Stimulated activated CD4-positive, alpha-beta T cell treated with anti-CD3 and anti-CD28 coated beads, Interleukin-12 subunit alpha, Interleukin-12 subunit beta, amount 100 ng/mL, for 4 hours (primary cell): ENCODE results near the gene IZUMO2.
"Not testable (repeated sequence)": the region's sequence is repeated elsewhere in the genome, so short reads cannot be mapped to it uniquely, and the experiment has no call there.

Experiments used
- DNase-seq: peaks from one replicate; pipeline ENCODE4 v3.0.0-alpha.2; 2020

IZUMO2 gene

DNA sequence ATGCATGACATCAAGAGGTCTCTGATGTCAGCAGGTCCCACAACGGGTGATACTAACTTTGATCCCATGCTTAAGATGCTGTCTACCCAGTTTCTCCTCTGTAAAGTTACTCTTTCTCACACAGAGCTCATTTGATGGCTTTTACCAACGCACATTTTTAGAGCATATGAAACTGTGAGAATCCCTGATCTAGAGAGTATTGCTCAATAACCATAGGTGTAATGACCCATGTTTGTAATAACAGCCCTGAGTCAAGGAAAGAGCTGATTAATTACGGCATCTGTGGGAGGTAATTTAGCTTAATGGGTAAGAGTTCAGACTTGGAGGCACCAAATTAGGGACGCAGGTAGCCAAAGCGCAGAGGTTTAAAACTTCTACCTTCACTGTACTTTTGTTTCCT is 18.0 kb upstream of the IZUMO2 start:
- no peak for DNase-seq

DNA sequence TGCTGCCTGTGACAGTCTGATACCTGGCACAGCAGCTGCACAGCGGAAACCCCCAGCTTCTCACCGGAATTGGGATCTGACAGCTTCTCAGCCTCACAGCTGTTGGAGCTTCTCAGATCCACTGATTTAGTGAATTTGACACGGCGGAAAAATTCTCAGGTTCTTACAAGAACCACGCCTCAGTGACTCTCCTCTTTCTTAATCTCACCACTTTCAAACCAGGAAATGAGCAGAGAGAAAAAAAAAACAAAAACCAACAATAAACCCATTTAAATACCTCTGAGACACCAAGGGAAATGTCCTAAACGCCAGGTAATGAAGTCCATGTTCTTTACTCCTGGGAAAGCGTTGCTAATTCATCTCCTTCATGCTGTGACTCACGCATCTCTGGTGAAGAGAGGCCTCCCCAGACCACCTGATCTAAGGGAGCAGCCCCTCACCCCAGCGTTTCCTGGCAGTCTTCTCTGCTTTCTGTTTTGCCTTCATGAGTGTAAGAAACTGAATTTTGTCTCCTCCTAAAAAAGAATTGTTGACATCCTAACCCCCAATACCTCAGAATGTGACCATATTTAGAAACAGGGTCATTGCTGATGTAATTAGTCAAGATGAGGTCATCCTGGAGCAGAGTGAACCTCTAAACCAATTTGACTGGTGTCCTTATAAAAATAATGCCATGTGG is 15.9 kb upstream of the IZUMO2 start:
- no peak for DNase-seq

DNA sequence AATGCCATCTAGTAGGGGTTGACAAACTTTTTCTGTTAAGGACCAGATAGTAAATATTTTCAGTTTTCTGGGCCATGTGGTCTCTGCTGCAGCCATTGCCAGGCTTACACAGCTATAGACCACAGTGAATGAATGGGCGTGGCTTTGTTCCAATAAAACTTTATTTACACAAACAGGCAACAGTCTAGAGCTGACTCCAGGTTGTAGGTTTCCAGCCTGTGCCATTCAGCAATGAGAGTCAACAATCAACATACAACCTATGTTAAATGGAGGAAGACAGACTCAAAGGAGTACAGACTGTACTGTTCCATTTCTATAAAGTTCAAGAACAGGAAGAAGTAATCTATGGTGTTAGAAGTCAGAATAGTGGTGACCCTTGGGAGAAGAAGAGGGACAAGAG is 15.2 kb upstream of the IZUMO2 start:
- no peak for DNase-seq

DNA sequence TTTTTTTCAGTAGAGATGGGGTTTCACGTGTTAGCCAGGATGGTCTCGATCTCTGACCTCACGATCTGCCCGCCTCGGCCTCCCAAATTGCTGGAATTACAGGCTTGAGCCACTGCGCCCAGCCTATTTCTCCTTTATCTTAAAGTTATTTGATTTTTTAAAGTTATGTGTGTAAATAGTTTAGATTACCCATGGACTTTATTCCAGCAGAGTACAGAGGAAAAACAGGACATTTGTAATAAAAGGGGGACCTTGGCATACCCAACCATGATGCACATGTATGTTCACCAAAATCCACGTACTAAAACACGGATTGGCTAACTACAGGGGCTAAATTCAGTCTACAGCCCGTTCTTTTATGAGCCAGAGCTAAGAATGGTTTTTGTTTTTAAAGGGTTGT is 13.7 kb upstream of the IZUMO2 start:
- DNase-seq: no peak

DNA sequence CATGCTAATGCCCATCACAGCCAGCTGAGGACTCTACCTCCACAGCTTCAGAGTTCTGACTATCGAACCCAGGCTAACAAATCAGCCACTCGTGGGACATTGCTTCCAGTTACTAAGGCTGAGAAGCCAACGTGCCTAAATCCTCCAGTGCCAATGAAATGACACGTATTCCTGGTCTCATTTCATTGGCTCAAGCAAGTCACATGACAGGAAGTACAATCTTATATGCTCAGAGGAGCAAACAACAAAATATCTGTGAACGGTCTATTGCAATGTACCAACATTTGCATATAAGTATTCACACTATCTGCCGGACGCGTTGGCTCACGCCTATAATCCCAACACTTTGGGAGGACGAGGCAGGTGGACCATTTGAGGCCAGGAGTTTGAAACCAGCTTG is 12.8 kb upstream of the IZUMO2 start:
- no peak for DNase-seq

DNA sequence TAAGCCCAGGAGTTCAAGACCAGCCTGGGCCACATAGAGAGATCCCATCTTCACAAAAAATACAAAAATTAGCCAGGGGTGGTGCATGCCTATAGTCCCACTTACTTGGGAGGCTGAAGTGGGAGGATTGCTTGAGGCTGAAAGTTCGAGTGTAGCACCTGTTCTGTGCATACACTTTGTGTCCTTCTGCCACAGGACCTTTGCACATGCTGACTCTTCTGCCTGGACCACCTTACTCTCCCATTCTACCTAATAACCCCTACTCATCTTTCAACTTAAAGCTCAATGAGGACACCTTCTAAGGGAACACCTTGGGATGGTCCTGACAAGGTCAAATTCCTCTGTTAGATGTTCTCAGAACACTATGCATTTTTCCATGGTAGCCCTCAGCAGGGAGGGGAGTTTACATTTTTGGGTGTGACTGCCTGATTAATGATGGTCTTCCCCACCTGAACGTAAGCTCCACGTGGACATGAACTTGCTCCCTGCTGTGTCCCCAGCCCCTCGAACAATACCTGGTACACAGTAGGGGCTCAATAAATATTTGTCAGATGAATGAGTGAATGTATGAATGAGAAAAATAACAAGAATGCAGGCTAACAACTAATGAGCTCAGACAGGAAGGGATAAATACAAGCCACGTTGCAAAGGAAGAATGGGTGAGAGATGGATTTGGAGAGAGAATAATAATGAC is 11.2 kb upstream of the IZUMO2 start:
- DNase-seq: no peak

DNA sequence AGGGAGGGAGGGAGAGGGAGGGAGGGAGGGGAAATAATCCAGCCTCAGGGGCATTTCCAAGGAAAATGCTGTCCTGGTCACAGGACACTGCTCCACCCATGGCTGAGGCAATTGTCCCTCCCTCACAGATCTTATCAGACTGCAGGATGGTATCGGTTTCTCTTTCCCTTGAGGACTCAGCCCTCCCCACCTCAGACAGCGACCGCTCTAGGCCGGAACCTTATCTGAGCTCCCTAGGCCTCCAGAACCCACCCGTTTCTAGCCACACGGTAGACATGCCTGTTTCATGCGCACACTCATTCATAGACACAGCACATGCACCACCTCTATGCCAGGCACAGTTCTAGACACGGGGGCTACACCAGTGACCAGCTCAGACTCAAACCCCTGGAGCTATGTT is 10.0 kb upstream of the IZUMO2 start:
- no peak for DNase-seq

DNA sequence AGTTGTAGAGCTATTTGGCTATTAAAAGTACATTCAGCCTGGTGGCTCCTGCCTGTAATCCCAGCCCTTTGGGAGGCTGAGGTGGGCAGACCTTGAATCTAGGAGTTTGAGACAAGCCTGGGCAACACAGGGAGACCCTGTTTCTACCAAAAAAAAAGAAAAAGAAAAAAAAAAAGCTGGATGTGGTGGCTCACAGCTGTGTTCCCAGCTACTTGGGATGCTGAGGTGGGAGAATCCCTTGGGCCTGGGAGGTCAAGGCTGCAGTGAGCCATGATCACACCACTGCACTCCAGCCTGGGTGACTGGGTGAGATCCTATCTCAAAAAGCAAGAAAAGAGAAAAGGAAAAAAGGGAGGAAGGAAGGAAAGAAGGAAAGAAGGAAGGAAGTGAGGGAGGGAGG is 9.6 kb upstream of the IZUMO2 start:
- no peak for DNase-seq

DNA sequence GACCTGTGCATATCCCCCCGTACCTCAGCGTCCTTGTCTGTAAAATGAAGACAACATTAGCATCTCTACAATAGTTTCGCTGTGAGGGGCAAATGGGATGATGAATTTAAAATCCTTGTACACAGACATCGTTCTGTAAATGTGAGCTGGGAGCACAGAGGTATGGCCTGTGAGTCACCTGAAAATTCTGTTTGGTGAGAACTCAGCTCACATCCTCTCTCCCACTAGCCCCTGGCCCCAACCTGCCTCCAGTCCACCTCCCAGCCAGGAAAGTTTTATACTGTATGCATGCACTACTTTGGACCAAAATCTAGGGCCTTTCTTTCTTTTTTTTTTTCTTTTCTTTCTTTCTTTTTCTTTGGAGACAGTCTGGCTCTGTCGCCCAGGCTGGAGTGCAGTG is 8.7 kb upstream of the IZUMO2 start:
- no peak for DNase-seq

DNA sequence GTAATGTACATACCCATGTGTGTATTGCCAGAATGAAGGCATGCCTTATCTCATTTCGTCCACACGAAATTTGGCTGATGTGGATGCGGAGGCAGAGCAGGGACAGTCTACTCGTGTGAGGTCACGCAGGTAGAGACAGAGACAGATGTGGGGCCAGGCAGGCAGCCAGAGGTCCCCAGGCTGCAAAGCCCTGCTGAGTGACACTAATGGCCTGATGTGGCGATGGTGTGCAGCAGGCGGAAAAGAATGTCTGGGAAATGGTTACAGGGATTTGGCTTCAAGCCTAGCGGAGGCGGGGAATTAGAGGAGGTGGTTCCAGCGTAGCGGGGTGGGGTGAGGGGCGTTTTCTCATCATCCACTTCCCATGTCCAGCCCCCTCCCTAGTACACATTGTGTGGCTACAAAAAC is 4.2 kb upstream of the IZUMO2 start:
- no peak for DNase-seq

DNA sequence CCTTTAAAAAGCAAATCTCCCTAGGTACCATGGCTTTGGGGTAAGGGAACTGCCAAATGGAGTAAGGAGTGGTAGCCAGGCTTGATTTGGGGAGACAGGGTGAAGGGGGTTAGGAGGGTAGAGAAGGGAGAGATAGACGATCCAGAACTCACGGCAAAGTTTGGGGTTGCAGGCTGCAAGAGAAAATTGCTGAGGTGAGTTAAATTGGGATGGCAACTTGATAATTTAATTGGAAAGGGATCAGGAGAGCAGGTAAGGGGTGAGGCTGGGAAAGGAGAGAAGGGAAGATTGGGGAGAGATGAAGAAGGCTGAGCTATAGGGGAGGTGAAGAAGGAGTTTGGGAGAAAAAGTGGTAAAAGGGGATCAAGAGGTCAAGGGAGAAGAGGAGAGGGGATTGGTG is 4.0 kb downstream of the IZUMO2 start:
- DNase-seq: no peak

DNA sequence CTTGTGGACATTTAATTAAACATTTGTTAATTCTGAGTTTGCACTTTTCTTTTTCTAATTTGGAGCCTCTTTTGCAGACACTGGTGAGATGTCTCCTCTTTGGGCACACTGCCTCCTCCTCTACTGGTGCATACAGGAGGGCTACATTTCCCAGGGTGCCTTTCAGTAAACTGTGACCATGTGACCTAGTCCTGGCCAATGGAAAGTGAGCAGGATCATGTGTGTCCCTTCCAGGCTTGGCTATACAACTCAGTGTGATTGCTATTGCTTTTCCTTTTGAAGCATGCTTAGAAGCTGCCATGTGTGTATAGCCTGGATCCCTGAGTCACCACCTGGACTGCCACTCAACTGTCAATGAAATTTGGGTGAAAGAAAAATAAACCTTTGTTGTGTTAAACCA is 4.5 kb downstream of the IZUMO2 start:
- no peak for DNase-seq

DNA sequence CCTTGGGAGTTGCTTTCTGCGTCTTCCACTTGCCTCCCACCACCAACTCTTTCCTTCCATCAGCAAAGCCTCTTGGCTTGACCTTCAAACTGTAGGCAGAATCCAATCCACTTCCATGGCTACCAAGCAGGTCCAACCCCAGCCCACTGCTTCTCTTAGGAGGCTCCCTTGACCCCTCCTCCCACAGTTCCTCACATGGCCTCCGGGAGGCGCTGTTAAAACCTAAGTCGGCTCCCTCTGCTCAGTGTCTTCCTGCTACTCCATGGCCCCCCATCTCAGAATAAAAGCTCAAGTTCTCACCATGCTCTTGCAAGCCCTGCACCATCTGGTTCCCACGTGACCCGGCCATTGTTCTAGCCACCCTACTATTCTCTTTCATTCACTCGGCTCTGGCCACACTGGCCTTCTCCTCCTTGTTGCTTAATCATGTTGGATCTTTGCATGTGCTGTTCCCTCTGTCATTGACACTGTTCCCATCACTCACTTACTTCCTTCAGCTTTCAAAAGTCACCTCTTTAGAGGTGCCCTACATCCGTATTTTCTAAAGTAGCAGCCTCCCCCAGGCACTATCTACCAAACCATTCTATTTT is 7.5 kb downstream of the IZUMO2 start:
- DNase-seq: no peak

DNA sequence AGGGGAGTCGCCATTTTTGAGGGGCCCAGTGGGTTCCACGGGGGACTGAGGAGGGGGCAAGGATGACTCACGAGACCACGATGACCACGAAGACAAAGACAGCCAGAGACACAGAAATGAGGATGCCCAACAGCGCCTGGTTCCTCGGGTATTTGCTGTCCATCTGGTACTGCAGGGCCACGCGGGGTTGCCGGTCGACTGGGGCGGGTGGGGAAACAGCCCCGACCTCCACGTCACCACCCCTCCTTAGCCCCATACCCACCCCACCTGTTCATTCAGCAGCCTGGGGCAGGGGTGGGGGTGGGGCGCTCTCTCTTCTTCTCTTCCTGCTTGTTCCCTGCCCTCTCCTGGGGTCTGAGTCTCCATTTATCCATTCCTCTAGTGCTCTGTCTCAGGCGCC is 8.6 kb downstream of the IZUMO2 start:
- DNase-seq: no peak

DNA sequence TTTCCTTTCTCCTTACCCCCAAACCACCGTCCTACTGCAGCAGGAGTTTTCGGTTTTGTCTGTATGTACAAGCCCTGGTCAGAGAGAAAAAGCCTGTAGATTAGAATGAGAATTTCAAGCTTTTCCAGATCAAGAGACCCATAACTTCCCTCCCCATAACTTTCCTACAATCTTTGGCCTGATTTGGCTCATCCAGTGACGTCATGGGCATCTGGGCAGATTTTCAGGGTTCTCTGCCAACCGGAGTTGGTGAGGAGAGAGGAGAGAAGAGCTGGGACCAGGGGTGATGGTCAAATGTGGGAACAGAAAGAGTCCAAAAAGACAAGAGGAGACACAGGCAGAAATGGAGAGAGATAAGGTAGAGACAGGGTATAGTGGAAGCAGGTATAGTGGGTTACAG is 10.5 kb downstream of the IZUMO2 start:
- DNase-seq: no peak

DNA sequence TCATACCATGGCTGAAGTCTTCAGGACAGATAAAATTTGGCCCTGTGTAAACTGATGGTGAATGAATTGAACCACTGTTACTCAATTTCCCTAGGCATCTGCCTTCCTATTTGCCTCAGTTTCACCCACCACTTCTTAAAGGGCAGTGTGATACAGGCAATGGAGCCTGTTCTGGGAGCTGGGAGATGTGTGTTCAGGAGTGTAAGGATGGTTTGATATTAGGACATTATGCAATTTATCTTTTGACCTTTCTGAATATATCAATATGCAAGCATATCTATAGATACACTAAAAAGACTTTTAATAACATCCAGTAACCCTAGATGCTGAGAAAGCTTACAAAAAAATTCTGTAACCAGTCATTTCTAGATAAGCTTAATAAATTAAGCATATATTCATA is 14.6 kb downstream of the IZUMO2 start:
- no peak for DNase-seq

DNA sequence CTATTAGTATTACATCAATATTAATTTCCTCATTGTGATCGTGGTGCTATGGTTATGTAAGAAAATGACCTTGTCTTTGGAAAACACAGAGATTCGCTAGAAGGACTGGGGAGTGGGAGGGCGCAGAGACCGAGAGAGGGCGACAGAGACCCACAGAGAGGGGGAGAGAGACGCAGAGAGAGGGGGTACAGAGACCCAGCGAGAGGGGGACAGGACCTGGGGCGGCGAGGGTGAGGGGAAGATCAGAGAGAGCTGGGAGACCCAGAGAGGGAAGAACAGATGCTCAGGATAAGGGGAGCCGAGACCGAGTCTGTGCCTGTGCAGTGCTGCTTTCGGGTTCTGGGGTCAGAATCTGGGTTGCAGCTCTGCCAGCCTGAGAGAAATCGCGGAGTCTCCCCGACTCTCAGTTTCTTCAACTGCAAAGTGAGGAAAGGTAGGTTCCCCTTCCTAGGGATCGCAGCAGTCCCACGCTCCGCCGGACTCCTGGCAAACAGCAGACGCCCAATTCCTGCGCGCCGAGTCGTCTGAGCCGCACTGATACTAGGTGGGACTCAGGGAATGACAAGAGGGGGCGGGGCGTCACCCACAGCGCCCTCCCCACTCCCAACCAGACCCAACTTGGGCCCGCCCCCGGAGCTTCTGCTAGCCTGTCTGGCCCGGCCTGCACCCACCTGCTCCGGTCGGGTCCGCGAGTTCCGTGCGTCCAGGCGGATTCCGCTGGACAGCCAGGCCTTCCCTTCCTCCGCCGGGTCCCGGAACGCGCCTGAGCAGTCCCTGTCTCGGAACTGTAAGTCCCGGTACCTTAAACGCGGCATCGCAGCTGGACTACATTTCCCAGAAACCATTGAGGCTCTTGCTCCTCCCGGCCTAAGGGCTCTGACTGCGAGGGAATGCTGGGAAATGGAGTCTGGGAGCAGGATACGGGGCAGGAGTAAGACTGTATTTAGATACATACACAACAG is 15.3 kb downstream of the IZUMO2 start:
- peak; percentile 60 for DNase-seq

DNA sequence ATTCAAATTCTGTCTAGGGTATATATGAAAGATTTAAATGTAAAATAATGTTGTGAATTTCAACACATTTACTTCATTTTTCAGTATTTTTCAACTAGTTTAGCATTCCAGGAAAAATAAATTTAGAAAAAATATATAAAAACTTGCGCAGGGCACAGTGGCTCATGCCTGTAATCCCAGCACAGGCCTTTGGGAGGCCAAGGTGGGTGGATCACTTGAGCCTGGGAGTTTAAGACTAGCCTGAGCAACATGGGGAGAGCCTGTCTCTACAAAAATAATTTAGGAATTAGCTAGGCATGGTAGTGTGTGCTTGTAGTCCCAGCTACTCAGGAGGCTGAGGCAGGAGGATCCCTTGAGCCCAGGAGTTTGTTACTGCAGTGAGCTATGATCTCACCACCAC is 21.2 kb downstream of the IZUMO2 start:
- DNase-seq: not testable (repeated sequence)

DNA sequence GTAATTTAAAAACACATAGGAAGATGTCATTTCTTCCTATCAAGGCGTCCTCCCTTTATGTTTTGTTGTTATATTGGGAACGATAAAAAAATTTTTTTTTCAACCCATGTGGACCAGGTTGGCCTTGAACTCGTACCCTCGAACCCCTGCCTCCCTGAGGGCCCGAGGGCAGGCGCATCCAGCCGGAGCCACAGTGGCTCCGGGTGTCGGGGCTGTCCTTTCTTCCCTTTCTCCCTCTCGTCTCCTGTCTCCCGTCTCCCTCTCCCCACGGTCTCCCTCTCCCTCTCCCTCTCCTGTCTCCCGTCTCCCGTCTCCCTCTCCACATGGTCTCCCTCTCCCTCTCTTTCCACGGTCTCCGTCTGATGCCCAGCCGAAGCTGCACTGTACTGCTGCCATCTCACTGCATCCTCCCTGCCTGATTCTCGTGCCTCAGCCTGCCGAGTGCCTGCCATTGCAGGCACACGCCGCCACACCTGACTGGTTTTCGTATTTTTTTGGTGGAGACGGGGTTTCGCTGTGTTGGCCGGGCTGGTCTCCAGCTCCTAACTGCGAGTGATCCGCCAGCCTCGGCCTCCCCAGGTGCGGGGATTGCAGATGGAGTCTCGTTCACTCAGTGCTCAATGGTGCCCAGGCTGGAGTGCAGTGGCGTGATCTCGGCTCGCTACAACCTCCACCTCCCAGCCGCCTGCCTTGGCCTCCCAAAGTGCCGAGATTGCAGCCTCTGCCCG is 22.8 kb downstream of the IZUMO2 start:
- not testable (repeated sequence) for DNase-seq

DNA sequence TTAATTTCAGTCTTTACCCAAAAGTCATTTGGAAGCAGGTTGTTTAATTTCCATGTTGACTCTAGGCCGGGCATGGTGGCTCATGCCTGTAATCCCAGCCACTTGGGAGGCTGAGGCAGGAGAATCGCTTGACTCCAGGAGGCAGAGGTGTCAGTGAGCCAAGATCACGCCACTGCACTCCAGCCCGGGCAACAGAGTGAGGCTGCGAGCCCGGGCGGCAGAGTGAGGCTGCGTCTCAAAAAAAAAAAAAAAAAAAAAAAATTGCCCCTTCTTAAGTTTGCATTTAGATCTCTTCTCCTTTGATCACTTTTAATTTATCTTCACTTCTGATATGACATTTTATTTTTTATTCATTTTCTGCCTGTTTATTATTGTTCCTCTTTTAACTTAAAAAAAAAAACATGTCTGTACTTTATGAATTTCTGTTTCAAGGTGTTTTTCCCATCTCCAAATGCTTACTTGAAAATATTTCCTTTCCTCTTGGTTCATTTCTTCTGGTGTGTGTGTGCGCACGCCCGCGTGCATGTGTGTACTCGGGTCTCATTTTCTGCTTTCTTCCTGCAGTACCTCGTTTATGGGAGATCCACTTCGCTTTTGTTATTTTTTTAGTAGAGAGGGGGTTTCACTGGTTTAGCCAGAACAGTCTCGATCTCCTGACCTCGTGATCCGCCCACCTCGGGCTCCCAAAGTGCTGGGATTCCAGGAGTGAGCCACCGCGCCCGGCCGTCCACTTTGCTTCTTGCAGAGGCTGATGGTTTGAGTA is 26.3 kb downstream of the IZUMO2 start:
- DNase-seq: not testable (repeated sequence)

DNA sequence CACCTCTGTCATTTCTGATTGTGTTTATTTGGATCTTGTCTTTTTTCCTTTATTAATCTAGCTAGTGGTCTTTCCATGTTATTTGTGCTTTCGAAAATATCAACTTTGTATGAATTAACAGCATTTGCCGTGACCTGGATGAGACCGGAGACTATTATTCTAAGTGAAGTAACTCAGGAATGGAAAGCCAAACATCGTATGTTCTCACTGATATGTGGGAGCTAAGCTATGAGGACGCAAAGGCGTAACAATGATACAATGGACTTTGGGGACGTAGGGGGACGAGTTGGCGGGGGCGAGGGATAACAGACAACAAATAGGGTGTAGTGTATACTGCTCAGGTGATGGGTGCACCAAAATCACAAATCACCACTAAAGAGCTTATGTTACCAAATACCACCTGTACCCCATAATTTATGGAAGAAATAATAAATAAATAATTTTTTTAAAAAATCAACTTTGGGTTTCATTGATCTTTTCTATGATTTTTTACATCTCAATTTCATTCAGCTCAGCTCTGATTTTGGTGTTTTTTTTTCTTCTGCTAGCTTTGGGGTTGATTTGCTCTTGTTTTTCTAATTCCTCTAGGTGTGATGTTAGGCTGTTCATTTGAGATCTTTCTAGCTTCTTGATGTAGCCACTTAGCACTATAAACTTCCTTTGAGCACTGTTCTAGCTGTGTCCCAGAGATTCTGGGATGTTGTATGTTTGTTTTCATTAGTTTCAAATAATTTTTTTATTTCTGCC is 27.1 kb downstream of the IZUMO2 start:
- DNase-seq: not testable (repeated sequence)
